CD14-positive monocyte (primary cell): ENCODE measurements around the gene CLK4. TPM values are rescaled to one million over a fixed set of nuclear protein-coding genes. Genes with fewer than 3 reads are reported as not detected.
A peak's percentile ranks its signal among the peaks of the same experiment; 100 is the strongest.

Experiments
- DNase-seq, 3 donors: peaks; one replicate each; pipeline ENCODE4 v3.0.0-alpha.2; 2011 to 2022
- H2AFZ ChIP-seq: 2 replicates; pipeline ENCODE4 v1.6.0; 2012; ENCODE audit warnings: mild to moderate bottlenecking, low read depth, low read length, inconsistent platforms; ENCODE audit not compliant: insufficient read depth, poor library complexity, severe bottlenecking
- H3K27ac ChIP-seq, 2 donors: 1 replicate in 1 of 2; 2 replicates in 1 of 2; pipeline ENCODE4 v1.5.1; 2012 to 2013; ENCODE audit warnings: low read length in 2 of 2, control low read depth in 1 of 2, inconsistent platforms in 1 of 2, low read depth in 1 of 2, mild to moderate bottlenecking in 1 of 2
- H3K27me3 ChIP-seq, 2 donors: one replicate each; pipeline versions ENCODE4 v1.6.0 to v1.6.1; 2011 to 2013; ENCODE audit warnings: low read length in 2 of 2; ENCODE audit not compliant: control insufficient read depth in 2 of 2, insufficient read depth in 2 of 2
- H3K36me3 ChIP-seq, 2 donors: replicated peaks in 1 of 2; 1 replicate in 1 of 2; 2 replicates in 1 of 2; pipeline versions ENCODE4 v1.5.1 to v1.6.1; 2012 to 2013; ENCODE audit warnings: low read length in 2 of 2, control low read depth in 1 of 2, inconsistent platforms in 1 of 2, mild to moderate bottlenecking in 1 of 2; ENCODE audit not compliant: insufficient read depth in 2 of 2, control insufficient read depth in 1 of 2
- H3K4me1 ChIP-seq, 2 donors: 1 replicate in 1 of 2; 2 replicates in 1 of 2; pipeline versions ENCODE4 v1.5.1 to v1.6.1; 2012 to 2013; ENCODE audit warnings: low read length in 2 of 2, control low read depth in 1 of 2, inconsistent platforms in 1 of 2, mild to moderate bottlenecking in 1 of 2, moderate library complexity in 1 of 2; ENCODE audit not compliant: insufficient read depth in 2 of 2, control insufficient read depth in 1 of 2
- H3K4me2 ChIP-seq: replicated peaks from 2 replicates; pipeline ENCODE3; 2012; ENCODE audit warnings: low read length, moderate library complexity, mild to moderate bottlenecking; ENCODE audit not compliant: poor library complexity, severe bottlenecking; ENCODE audit errors: extremely low read depth
- H3K4me3 ChIP-seq, 3 experiments: fragments of 200-600 bp in 1 of 3; sonication (generic) in 1 of 3; replicated peaks in 1 of 3; 1 replicate in 2 of 3; 2 replicates in 1 of 3; pipeline ENCODE4 v1.5.1; 2011 to 2013; ENCODE audit warnings: low read length in 3 of 3, mild to moderate bottlenecking in 3 of 3, control low read depth in 2 of 3, low read depth in 2 of 3, inconsistent platforms in 1 of 3, moderate library complexity in 1 of 3
- H3K79me2 ChIP-seq: 2 replicates; pipeline ENCODE4 v1.6.0; 2012; ENCODE audit warnings: mild to moderate bottlenecking, control low read depth, inconsistent platforms, low read length, moderate library complexity; ENCODE audit not compliant: insufficient read depth
- H3K9ac ChIP-seq: 2 replicates; pipeline ENCODE4 v1.6.0; 2017; ENCODE audit warnings: low read length, mild to moderate bottlenecking; ENCODE audit not compliant: insufficient read depth, poor library complexity, severe bottlenecking
- H3K9me3 ChIP-seq, 2 donors: replicated peaks in 1 of 2; 1 replicate in 1 of 2; 2 replicates in 1 of 2; pipeline versions ENCODE4 v1.5.1 to v1.6.1; 2012 to 2013; ENCODE audit warnings: low read length in 2 of 2, control low read depth in 1 of 2; ENCODE audit not compliant: control insufficient read depth in 1 of 2, insufficient read depth in 1 of 2
- H4K20me1 ChIP-seq: 2 replicates; pipeline ENCODE4 v1.6.0; 2012; ENCODE audit warnings: mild to moderate bottlenecking, low read length, control low read depth, moderate library complexity; ENCODE audit not compliant: insufficient read depth
- H3K27ac Mint-ChIP-seq, 7 donors: one replicate each; pipeline ENCODE4 v1.8.0; 2020; ENCODE audit warnings: mild to moderate bottlenecking in 7 of 7, mixed read lengths in 7 of 7, moderate library complexity in 6 of 7, inconsistent platforms in 2 of 7
- H3K27me3 Mint-ChIP-seq, 3 donors: one replicate each; pipeline ENCODE4 v1.8.0; 2021 to 2022; ENCODE audit warnings: low read depth in 3 of 3, mild to moderate bottlenecking in 3 of 3, mixed read lengths in 3 of 3, moderate library complexity in 3 of 3, inconsistent platforms in 1 of 3
- H3K36me3 Mint-ChIP-seq, 2 donors: one replicate each; pipeline ENCODE4 v1.8.0; 2020; ENCODE audit warnings: mixed read lengths in 2 of 2, inconsistent platforms in 1 of 2, mild to moderate bottlenecking in 1 of 2
- H3K4me1 Mint-ChIP-seq: one replicate; pipeline ENCODE4 v1.8.0; 2020; ENCODE audit warnings: mild to moderate bottlenecking, mixed read lengths
- H3K4me3 Mint-ChIP-seq, 2 donors: one replicate each; pipeline ENCODE4 v1.8.0; 2020; ENCODE audit warnings: mild to moderate bottlenecking in 2 of 2, mixed read lengths in 2 of 2, moderate library complexity in 1 of 2
- H3K9me3 Mint-ChIP-seq, 7 donors: one replicate each; pipeline ENCODE4 v1.8.0; 2020 to 2022; ENCODE audit warnings: mixed read lengths in 7 of 7, mild to moderate bottlenecking in 6 of 7, moderate library complexity in 6 of 7, inconsistent platforms in 2 of 7
- CTCF ChIP-seq: fragments of 200-600 bp; IDR thresholded peaks from one replicate; pipeline ENCODE4 v1.8.0; 2022; ENCODE audit warnings: antibody characterized with exemption, mild to moderate bottlenecking
- WGBS: methylation state at CpG from one replicate; pipeline ENCODE4 v1.1.5; 2013; ENCODE audit warnings: missing lambda C conversion rate; ENCODE audit not compliant: insufficient coverage; 5-methylcytosine and 5-hydroxymethylcytosine counted together
- intact Hi-C, 2 donors: fragments of 100-400 bp; cut with micrococcal nuclease; formaldehyde crosslinking; loops; one replicate each; pipeline versions ENCODE4 v1.15.0 to v1.15.1; 2023
- polyA plus RNA-seq, 3 donors: library from polyadenylated mRNA; depleted of rRNA in 1 of 3; unstranded in 2 of 3; stranded (reverse) in 1 of 3; fragments of 300-500 nt in 2 of 3; fragments of >200 nt in 1 of 3; fragmentation: Illumina TruSeq in 2 of 3; gene quantifications; 1 replicate in 2 of 3; 2 replicates in 1 of 3; pipeline ENCODE4 v1.2.3, GENCODE V29; 2012 to 2021

CLK4 gene
- polyA plus RNA-seq, 3 donors = 3.0 to 46.9 (median 4.9) TPM

DNA sequence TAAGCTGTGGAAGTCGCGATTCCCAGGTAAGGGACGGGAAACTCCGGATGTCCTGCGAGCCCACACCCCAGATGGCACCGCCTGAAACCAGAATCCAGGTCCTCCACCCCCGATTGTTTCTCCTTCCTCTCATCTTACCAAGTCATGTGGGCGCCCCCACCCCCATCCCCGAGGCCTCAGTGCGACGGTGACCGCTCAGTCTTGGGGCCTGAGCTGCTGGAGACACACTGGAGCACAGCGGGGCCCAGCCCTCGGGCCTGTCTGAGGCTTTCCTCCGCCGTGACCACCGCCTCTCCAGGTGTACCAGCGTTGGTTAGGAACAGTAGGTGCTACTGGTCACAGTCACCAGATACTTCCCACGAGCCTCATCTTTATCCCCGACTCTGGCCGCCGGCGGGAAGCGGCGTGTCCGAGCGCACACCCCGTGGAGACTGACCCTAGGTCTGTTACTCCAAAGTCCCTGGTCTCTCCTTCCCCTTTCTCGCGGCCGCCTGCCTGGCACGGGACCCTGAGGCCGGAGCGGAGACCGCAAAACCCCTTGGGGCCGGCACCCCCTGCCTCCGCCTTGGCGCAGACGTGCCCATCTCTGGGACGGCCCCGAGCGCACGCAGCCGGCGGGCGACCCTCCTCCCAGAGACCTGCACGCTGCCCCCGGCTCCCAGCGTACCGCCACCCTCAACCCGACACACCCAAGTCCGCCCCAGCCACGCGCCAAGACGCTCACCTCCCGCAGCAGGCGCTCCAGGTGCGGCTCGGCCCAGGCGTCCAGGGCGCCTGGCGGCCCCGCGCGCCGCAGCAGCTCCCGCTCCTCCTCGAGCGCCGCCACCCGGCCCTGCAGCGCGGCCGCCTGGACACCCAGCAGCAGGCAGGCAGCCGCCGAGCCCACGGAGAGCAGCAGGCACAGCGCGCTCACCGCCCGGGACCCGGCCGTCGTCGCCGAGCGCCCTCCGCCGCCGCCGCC lies 37.4 kb downstream of the CLK4 start:
- TF ChIP-seq CTCF = no peak
- DNase-seq = peak; percentile 14 to 44 (median 18)
- Mint-ChIP-seq H3K4me1 (peaks cover 20% of the 10 kb centered on the region), H3K4me3 (peak overlapping the region; percentile 74 to 85), H3K36me3 (peaks cover 4 to 7% of the 10 kb centered on the region in 2 donors), H3K9me3 (peaks cover 0 to 10% (median 4%) of the 10 kb centered on the region in 7 donors), H3K27me3 (peaks cover 24 to 29% (median 26%) of the 10 kb centered on the region in 3 donors), H3K27ac (peak overlapping the region in 2 of 7 donors; percentile 23 to 30)
- peak overlapping the region; percentile 77 for H2AFZ ChIP-seq
- peak overlapping the region in 2 of 3 experiments; percentile 32 to 80 for H3K4me3 ChIP-seq
- peak overlapping the region; percentile 97 for H3K4me2 ChIP-seq
- peaks cover 4% of the 10 kb centered on the region for H3K79me2 ChIP-seq
- peaks cover 3 to 6% of the 10 kb centered on the region in 2 donors for H3K9me3 ChIP-seq
- intact Hi-C loops = loop anchor here (2.0 kb wide), 2 partner anchors 307 to 309 kb away; no protein-coding TSS in a partner anchor
- WGBS = 5% methylated on average over 91 of the region's 91 CpGs
- no peak overlapping the region for H3K27ac ChIP-seq
- H4K20me1 ChIP-seq = no peaks in the 10 kb centered on the region
- H3K36me3 ChIP-seq = no peaks in the 10 kb centered on the region
- H3K27me3 ChIP-seq = peaks cover 5 to 6% of the 10 kb centered on the region in 2 donors
- H3K4me1 ChIP-seq = peaks cover 19 to 33% of the 10 kb centered on the region in 2 donors
- H3K9ac ChIP-seq = peak overlapping the region; percentile 22

DNA sequence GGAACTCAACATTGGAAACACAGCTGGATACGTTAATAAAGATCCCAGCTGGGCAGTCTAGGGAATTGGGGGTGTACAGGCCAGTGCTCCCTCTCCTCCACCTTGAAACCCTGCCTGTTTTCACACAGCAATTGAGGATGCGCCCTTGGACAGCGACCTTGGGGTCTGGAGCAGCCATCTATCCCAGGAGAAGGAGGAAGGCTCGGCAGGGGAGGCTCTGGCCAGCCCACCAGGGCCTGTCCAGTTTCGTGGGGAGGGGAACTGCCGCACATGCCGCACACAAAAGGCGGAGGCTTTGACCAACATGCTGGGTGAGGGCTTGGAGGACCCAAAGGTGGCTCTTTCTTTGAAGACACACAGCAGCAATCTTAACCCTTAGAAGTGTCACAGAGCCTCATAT lies 38.1 kb downstream of the CLK4 start:
- WGBS = 68% methylated on average over 4 of the region's 8 CpGs
- intact Hi-C loops = no loop called here
- Mint-ChIP-seq H3K36me3 (peaks cover 0 to 5% of the 10 kb centered on the region in 2 donors), H3K4me3 (peak overlapping the region; percentile 74 to 85), H3K4me1 (peaks cover 20% of the 10 kb centered on the region), H3K27me3 (peaks cover 24 to 29% (median 27%) of the 10 kb centered on the region in 3 donors), H3K9me3 (peaks cover 0 to 10% (median 3%) of the 10 kb centered on the region in 7 donors), H3K27ac (no peak overlapping the region)
- no peak for TF ChIP-seq CTCF
- H2AFZ ChIP-seq = peak overlapping the region; percentile 77
- peaks cover 4% of the 10 kb centered on the region for H3K79me2 ChIP-seq
- no peaks in the 10 kb centered on the region for H3K36me3 ChIP-seq
- no peaks in the 10 kb centered on the region for H4K20me1 ChIP-seq
- DNase-seq = no peak
- H3K9ac ChIP-seq = no peak overlapping the region
- peaks cover 19 to 33% of the 10 kb centered on the region in 2 donors for H3K4me1 ChIP-seq
- H3K27ac ChIP-seq = no peak overlapping the region
- peak overlapping the region; percentile 97 for H3K4me2 ChIP-seq
- H3K9me3 ChIP-seq = peaks cover 0 to 6% of the 10 kb centered on the region in 2 donors
- no peak overlapping the region for H3K4me3 ChIP-seq
- peaks cover 5 to 6% of the 10 kb centered on the region in 2 donors for H3K27me3 ChIP-seq
